Measurements from ENCODE around the gene PEX6. TPM values are rescaled to one million over a fixed set of nuclear protein-coding genes. Genes with fewer than 3 reads are reported as not detected.
A peak's percentile ranks its signal among the peaks of the same experiment; 100 is the strongest.

PEX6 gene
- total and polyA plus RNA-seq, 2 of the 13 experiments (the other 11 are each of a cell fraction or from before 2014, with no cell fraction given) = 5.1 to 6.7 TPM

- TF ChIP-seq AHDC1 (CRISPR knock-in tag; IDR thresholded peaks at IDR 0.05; ENCODE audit: borderline replicate concordance) = peak; percentile 28; the same call in 1 of the 2 replicates
- no peak; the same call in 1 of the 2 replicates for TF ChIP-seq HMG20A (CRISPR knock-in tag; IDR thresholded peaks at IDR 0.05; ENCODE audit: borderline replicate concordance)
- peak; percentile 100 for TF ChIP-seq KDM5B (CRISPR knock-in tag; IDR thresholded peaks at IDR 0.05; ENCODE audit: borderline replicate concordance)
- peak; percentile 96; the same call in 1 of the 2 replicates for TF ChIP-seq THAP9 (CRISPR knock-in tag; IDR thresholded peaks at IDR 0.05; ENCODE audit: borderline replicate concordance)
- peak; percentile 84 for TF ChIP-seq KMT2A (CRISPR knock-in tag; IDR thresholded peaks at IDR 0.05)
- peak; percentile 99 for TF ChIP-seq TFDP2 (CRISPR knock-in tag; IDR thresholded peaks at IDR 0.05)
- peak; percentile 100 for TF ChIP-seq MAX (IDR thresholded peaks at IDR 0.05)
- peak; percentile 22; the same call in 1 of the 2 replicates for TF ChIP-seq ZNF691 (CRISPR knock-in tag; IDR thresholded peaks at IDR 0.05; ENCODE audit: borderline replicate concordance, low read depth)
- no peak for TF ChIP-seq ATRX (CRISPR knock-in tag; IDR thresholded peaks at IDR 0.05; ENCODE audit: borderline replicate concordance)
- TF ChIP-seq ZMAT5 (CRISPR knock-in tag; IDR thresholded peaks at IDR 0.05; ENCODE audit: borderline replicate concordance, low read depth) = no peak
- TF ChIP-seq ZNF782 (CRISPR knock-in tag; IDR thresholded peaks at IDR 0.05; ENCODE audit: borderline replicate concordance) = peak; percentile 99
These were observed 49.8 kb downstream of the PEX6 start, which contains the start of gene CNPY3 (continued) for GRCh38 chr6:42928986-42929820.

All from HepG2 (cell line).